ENCODE measurements around the gene KIFC3.
"Not testable (repeated sequence)": the region's sequence is repeated elsewhere in the genome, so short reads cannot be mapped to it uniquely, and the experiment has no call there.

The KIFC3 gene

DNA sequence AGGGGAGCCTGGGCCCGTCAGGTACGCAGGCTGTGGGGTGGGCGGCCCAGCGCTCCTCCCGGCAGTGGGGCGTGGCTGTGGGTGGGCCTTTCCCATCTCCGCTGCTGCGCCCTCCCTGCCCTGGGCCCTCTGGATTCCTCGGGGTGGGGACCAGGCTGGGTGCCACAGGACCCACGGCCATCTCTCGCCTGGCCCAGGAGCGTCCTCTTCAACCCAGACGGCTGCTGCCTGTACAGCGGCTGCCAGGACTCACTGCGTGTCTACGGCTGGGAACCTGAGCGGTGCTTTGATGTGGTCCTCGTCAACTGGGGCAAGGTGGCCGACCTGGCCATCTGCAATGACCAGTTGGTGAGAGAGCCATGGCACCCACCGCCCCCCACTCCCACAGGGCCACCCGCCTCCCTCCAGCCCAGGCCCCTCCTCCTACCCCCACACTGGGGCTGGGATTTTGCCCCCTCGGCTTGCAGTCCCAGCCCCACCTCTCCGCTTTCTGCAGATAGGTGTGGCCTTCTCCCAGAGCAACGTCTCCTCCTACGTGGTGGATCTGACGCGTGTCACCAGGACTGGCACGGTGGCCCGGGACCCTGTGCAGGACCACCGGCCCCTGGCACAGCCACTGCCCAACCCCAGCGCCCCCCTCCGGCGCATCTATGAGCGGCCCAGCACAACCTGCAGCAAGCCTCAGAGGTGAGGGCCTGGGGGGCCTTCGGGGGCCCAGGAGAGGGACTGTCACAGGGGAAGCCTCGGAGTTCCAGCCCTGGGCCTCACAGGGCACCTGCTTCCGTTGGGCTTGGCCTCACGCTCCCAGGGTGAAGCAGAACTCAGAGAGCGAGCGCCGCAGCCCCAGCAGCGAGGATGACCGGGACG lies 49.5 kb downstream of the KIFC3 start:
- DNase-seq (ENCODE audit: low read depth): no peak

DNA sequence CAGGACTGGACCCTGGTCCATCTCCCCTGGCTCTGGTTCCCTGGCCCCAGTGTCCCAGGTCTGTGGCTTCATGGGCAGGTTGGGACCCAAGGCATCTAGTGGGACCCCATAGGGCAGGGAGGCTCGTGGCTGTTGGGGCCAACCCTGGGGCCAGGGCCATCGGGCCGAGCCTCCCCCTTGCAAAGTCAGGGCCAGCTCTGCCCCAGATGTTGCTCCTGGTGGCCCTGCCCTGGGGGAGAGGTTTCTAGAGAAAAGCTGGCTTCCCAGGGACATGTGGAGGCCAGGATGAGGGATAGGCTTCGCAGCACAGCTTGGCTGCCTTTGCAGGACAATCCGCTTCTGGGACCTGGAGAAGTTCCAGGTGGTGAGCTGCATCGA lies 50.1 kb downstream of the KIFC3 start:
- DNase-seq (ENCODE audit: low read depth): no peak

DNA sequence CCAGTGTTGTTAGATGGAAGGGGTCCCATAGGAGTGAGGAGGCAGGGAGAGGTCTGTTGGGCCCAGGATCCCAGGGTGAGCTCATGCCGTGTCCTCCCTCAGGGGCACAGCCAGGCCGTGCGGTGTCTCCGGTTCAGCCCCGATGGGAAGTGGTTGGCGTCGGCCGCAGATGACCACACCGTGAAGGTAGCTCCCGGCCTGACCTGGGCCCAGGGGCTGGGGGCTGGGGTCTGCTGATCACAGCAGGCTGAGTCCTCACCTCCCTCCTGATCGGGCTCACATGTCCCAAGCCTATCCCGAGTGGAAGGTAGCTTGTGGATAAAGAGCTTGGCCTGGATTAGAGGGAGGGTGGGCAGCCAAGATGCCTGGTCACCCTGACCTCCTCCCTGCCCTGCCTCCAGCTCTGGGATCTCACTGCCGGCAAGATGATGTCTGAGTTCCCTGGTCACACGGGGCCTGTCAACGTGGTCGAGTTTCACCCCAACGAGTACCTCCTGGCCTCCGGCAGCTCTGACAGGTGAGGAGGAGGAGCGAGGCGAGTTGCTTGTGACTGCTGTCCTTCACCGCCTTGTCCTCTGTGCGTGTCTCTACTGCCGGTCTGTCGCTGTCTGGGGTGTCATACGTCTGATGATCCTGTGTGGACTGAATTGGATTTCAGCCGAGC lies 50.6 kb downstream of the KIFC3 start:
- DNase-seq (ENCODE audit: low read depth): no peak

DNA sequence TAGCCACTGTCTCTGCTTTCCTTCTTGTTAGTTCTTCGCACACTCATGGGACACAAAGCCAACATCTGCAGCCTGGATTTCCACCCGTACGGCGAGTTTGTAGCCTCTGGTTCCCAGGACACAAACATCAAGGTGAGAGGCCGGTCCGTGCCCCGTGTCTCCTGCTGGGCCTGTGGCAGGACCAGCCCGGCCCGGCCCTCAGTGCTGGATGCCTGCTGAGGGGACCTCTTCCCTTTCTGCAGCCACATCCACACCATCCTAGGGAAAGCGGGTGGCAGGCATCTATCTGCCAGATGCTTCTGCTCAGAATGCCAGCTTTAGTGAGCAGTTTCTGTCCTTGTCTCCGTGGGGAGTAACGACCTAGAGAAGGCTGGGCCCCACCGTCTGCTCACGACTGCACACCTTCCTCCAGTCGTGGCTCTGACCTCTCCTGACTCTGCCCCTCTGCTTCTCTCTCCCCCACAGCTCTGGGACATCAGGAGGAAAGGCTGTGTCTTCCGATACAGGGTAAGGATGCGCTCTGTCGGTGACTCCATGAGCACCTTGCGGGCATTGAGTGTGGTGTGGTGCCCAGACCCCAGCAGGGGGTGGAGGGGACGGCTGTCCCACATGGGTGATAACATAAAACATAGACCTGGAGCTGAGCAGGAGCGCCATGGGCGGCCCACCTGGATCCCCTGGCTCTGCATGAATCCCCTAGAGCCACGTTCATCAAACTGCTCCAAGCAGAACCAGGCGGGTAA lies 51.3 kb downstream of the KIFC3 start:
- no peak for DNase-seq (ENCODE audit: low read depth)

DNA sequence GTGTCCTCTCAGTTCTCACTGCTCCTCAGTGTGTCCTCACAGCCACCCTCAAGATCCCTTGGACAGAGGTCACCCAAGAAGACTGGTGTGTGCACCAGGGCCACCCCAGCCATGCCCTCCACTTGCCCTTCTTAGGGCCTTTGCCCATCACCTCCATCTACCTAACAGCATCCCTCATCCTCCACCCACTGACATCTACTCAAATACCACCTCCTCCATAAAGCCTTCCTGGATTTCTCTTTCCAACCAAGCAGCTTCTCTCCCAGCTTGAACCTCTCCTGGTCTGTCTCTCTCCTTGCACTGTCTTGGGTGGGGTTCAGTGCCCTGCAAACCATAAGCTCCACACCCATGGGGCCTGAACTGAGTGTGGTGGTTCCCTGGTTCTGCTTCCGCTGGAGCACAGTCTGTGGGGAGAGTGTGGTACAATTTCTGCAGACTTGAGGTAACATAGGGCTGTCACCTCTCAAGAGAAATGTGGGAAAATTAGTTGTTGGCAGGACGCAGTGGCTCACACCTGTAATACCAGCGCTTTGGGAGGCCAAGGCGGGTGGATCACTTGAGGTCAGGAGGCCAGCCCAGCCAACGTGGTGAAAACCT lies 52.3 kb downstream of the KIFC3 start:
- DNase-seq (ENCODE audit: low read depth): no peak

DNA sequence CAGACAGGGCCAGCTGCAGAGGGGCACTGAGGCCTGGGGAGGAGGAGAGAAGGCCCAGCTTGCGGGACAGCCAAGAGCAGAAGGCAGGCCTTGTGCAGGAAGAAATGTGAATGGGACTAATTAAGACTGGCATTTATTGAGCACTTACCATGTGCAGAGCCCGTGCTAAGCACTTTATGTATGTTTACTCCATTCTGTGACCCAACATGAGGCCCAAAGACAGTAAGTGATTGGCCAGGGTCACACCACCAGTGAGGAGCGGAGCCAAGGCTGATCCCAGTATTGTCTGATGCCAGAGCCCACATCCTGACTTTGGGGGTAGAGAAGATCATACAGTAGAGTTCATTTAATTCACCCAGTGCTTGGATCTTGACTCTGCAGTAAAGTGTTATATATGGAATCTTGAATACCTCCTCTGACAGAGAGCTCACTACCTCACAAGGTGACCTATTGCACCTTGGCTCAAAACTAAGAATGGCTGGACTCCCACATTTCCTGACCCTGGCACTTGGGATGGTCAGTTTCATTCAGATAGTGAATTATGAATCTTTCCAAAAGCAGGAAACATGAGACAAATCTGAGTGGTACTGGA lies 53.1 kb downstream of the KIFC3 start:
- no peak for DNase-seq (ENCODE audit: low read depth)

DNA sequence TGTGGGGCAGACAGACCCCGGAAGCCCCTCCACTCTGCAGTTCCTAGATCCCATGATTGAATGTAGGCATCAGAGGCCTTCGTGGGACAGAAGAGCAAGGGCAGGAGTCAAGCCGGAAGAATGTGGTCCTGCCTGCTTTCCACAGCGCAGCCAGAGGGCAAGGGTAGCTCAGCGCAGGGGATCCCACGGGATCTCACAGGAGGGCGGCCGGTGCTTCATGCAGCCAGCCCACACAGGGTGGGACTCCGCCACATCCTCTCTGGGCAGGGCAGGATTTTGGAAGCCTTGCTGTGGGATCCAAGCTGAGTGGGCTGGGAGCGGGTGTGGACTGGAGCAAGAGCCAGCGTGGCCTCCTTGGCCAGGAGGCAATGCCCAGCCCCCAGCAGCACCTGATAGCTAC lies 53.7 kb downstream of the KIFC3 start:
- DNase-seq (ENCODE audit: low read depth): no peak

DNA sequence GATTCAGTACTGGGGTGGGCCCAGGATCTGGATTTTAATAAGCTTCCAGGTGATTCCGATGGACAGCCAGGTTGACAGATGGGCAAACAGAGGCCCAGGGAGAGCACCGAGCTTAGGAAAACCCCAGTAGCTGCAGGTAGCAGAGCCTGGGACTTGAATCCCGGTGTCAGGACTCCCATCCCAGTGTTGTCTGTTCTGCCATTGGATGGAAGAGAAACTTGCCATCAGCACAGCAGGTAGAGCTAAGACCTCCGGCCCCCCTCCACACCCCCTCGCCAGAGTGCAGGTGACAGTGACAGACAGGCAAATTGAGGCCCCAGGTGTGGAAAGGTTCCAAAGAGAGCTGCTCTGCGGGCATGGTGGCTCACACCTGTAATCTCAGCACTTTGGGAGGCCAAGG lies 54.3 kb downstream of the KIFC3 start:
- DNase-seq (ENCODE audit: low read depth): no peak

DNA sequence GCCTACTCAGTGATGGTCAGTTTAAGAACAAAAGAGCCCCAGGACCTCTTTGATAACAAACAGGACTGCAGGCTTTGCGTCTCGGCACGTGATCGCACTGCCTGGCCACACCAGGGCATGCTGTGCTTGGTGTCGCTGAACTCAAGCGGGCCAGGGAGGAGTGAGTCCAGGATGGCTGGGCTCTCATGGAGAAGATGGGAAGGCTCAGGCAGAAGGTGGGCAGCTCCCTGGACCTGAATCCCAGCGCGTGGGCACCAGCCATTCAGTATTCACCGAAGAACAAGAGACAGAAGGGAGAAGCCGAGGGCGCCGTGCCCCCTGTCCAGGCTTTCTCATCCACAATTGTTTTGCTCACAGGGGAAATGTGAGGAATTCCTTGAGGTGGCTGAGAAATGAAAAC lies 54.8 kb downstream of the KIFC3 start:
- no peak for DNase-seq (ENCODE audit: low read depth)

DNA sequence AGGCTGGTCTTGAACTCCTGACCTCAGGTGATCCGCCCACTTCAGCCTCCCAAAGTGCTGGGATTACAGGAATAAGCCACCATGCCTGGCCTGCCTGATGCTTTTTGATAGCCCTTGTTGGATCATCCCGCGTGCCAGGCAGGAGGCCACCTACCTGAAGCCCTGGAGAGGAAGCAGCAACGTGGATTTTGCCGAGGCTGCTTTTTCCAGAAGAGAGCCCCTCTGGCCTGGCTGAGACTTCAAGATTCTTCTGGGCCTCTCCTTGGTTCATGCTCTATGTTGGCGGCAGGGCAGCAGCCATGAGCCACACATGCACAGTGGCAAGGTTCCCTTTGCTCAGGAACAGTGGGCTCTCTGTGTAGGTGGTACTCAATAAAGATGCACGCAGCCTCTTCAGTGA lies 55.2 kb downstream of the KIFC3 start:
- no peak for DNase-seq (ENCODE audit: low read depth)

DNA sequence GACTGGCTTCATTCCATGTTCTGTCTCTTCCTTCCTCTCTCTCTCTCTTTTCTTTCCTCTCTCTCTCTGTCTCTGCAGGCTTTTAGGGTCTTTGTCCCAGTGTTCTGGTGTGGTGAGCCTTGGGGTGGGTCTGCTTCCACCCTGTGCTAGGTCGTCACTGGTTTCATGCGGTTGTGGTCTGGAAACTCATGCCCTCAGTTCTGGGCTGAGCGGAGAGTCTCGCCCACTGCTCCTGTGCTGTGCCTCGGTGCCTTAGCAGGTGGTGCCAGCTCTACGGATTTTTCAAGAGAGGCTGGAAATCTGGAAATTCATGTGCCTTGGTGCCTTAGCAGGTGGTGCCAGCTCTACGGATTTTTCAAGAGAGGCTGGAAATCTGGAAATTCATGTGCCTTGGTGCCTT lies 56.0 kb downstream of the KIFC3 start:
- not testable (repeated sequence) for DNase-seq (ENCODE audit: low read depth)

DNA sequence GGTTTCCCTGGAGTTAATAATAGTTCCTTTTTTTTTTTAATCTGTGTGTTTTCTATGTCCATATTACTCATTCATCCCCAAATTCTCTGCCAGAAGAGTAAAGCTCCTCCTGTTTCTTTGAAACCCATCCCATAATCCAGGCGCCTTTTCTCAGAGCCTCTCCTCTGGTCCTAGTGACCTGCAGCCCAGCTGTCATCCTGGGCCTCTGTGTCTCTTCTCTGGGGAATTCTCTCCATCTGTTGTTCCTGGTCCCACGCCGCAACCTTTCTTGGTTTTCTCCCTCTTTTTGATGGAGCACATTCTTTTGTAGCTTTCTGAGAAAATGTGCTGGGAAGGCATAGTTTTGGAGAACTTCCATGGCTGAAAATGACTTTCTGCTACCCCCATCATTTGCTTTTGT lies 56.5 kb downstream of the KIFC3 start:
- DNase-seq (ENCODE audit: low read depth): no peak

DNA sequence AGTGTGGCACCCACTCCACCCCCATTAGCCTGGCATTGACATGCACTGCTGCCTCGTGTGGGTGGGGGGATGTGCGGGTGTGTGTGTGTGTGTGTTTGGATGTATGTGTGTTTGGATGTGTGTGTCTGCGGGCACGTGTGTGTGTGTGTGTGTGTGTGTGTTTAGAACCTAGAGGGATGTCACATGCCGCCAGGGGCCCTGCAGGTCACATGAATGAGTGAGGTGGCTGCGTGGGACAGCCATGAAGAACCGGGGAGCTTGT lies 57.7 kb downstream of the KIFC3 start:
- no peak for DNase-seq (ENCODE audit: low read depth)

DNA sequence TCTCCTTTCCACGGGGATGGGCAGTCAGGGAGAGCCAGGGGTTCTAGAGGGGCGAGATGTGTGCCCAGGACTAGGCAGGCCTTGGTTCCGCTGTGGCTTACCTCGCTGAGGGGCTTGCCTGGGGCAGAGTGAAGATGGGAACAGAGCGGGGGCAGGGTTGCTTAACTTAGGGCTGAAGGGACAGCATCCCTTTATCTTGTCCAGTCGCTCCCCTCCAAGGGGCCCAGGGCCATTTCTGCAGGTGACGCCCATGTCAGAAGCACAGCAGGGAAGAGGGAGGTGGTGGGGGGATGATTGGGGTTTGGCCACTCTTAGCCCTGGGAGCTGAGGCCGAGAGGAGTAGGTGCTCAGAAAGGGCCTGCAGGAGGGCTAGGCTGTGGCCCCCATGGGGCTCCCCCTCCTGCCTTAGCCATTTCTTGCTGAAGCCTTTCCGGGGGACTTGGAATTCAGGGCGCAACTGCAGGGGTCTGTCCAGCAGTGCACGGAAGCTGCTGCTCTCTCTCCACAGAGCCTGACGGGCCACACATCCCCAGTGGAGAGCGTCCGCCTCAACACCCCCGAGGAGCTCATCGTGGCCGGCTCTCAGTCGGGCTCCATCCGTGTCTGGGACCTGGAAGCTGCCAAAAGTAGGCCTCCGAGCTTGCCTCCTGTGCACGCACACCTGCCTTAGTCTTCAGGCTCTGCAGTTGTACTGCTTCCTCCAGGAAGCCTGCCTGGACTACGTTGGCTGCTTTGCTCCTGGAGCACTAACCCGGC lies 58.2 kb downstream of the KIFC3 start:
- no peak for DNase-seq (ENCODE audit: low read depth)

DNA sequence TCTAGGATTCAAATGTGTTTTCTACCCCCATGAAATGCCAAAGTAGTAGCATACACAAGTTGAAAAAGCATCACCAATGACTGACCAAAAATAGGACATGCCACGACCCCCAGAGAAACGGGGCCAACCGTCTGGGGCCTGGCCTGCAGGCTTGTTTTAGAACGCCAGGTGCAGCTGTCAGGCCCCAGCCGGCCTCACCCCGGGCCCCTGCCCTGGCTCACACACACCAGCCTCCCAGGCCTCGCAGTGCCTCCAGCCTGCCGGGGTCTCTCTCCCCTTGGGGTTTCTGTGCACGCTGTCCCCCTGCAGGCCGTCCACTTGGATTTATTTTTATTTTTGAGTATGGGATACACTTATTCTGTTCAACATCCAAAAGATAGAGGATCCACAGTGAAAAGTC lies 58.8 kb downstream of the KIFC3 start:
- no peak for DNase-seq (ENCODE audit: low read depth)

DNA sequence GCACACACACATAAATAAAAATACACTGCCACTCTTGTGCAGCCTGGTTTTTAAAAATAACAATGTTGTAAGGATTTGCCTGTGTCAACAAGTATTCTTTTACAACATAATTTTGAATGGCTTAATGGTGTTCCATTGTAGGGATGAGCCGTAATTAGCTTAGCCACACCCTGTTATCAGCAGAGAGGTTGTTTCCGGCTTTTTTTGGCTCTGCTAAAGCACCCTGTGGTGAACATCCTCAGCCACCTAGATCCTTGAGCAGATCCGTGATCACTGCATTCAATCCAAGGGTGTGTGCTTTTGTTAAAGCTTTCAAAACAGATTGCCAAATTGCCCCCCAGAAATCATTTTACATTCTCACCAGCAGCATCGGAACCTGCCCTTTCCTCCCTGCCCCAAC lies 59.7 kb downstream of the KIFC3 start:
- no peak for DNase-seq (ENCODE audit: low read depth)

DNA sequence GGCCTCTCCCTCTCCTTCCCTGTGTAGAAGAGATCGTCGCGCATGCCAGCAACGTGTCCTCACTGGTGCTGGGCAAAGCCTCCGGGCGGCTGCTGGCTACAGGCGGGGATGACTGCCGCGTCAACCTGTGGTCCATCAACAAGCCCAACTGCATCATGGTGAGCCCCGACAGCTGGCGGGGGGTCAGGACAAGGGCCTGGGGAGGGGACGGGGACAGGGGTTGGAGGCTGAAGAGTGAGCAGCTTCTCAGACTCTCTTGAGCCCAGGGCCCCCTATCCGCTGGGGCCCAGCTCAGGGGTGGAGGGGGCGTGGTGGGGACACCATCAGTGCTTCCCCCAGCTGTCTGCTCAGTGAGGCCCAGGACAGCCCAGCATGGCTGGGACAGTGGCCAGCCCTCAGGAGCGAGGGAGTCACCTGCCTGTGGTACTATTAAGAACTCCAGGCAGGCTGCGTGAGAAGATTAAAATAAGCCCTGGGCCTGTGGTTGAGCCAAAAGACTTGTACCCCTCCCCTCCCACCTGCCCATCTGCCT lies 60.6 kb downstream of the KIFC3 start:
- DNase-seq (ENCODE audit: low read depth): no peak

DNA sequence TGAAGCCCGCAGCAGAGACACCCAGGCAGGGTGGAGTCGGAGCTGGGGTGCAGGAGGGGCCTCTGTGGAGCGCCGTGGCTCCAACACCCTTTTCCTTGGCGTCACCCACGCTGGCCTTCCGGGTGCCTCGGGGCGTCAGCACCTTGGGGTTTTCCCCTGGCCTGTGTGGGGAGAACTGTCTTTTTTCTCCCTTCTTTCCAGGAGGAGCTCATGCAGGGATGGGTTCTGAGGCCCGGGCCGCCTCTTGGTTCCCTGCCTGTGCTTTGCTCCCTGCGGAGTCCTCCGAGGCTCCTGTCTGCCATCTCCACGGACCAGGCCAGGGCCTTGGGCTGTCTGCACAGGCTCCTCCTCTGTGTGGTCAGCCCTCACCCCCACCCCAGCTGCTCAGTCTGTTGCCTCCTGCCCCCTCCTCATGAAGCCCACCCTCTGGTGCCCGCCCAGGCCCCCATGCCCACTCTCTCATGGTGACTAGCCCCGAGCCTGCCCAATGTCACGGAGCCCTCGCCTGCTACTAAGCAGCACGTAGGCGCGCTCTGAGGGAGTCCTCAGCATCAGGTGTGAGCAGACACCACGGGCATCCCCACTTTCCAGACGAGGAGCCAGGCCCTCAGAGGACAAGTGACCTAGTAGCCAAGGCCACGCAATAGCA lies 61.7 kb downstream of the KIFC3 start:
- DNase-seq (ENCODE audit: low read depth): no peak

DNA sequence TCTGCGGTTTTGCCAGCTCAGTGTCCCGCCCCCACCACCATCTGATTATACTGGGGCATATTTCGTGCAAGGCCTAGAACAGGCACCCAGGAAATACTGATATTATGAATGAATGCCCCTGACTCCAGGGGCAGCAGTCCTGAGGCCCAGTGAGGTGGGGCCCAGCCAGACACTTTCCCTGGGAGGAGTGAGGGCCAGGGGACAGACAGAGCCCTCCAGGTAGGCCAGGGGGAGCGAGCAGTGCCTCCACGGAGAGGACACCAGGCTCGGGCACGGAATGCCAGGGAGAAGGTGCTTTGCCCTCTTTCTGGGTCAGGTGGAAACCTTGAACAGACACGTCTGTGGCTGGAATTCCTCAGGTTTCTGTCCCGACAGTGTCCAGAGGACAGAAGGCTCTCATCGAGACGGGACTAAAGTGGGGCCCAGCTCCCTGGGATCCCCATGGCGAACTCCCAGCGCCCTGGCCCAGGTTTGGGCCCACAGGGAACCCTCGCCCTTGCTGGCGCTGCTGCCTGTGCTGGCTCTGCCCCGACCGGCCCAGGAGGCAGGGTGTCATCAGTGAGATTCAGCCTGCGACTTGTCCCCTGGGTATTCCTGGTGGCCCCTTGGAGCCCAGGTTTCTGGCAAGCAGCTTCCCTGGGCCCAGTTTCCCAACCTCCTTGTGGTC lies 62.4 kb downstream of the KIFC3 start:
- no peak for DNase-seq (ENCODE audit: low read depth)

DNA sequence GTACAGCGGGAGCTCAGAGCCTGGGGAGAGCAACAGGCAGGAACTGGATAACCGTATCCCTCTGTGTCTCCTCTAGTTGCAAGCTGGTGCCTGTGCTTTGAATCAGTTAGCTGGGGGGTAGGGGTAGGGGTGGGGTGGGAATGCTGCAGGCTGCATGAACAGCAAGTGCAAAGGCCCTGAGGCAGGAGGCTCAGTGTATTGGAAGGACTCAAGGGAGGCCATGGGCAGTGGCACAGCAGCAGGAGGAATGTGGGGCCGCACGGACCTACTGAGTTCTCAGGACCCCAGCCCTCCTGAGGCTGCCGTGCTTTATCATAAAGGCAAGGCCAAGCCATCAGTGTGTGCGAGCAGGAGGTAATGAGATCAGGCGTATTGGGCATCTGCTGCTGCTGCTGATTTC lies 63.4 kb downstream of the KIFC3 start:
- no peak for DNase-seq (ENCODE audit: low read depth)
